Stimulated activated CD8-positive, alpha-beta memory T cell treated with anti-CD3 and anti-CD28 coated beads, Interleukin-7, amount 100 ng/mL, for 1 hour (primary cell): ENCODE measurements around the gene IQSEC1.

ENCODE experiments used
- DNase-seq, 2 donors: peaks; one replicate each; pipeline ENCODE4 v3.0.0-alpha.2; 2020; ENCODE audit warnings: low read depth in 2 of 2

The IQSEC1 gene

GRCh38 chr3:13073326-13074005, at the start of gene IQSEC1:
Gene IQSEC1 (minus strand): TSS chr3:13073429. CDS start chr3:13073014, 415 bp downstream.
- DNase-seq: peak; percentile 42 to 48

GRCh38 chr3:13122081-13123012, 49.1 kb upstream of the IQSEC1 start:
- no peak for DNase-seq

GRCh38 chr3:13121553-13122001, 48.3 kb upstream of the IQSEC1 start:
- no peak for DNase-seq

- no peak for DNase-seq
Observed at GRCh38 chr3:13120928-13121552, 47.8 kb upstream of the IQSEC1 start.

GRCh38 chr3:13120289-13120927, 47.2 kb upstream of the IQSEC1 start:
- no peak for DNase-seq

- no peak for DNase-seq
Observed at GRCh38 chr3:13119471-13120220, 46.4 kb upstream of the IQSEC1 start.

GRCh38 chr3:13116426-13116825, 43.2 kb upstream of the IQSEC1 start:
- DNase-seq: no peak

GRCh38 chr3:13115991-13116390, 42.8 kb upstream of the IQSEC1 start:
- no peak for DNase-seq

- DNase-seq: no peak
Observed at GRCh38 chr3:13115576-13115910, 42.3 kb upstream of the IQSEC1 start.

GRCh38 chr3:13114811-13115575, 41.8 kb upstream of the IQSEC1 start:
- DNase-seq: no peak

GRCh38 chr3:13113346-13114330, 40.4 kb upstream of the IQSEC1 start:
- no peak for DNase-seq

- no peak for DNase-seq
Observed at GRCh38 chr3:13112521-13113345, 39.5 kb upstream of the IQSEC1 start.

- DNase-seq: no peak
Observed at GRCh38 chr3:13111873-13112520, 38.8 kb upstream of the IQSEC1 start.

- no peak for DNase-seq
Observed at GRCh38 chr3:13111173-13111872, 38.1 kb upstream of the IQSEC1 start.

GRCh38 chr3:13110678-13111116, 37.5 kb upstream of the IQSEC1 start:
- DNase-seq: no peak

- no peak for DNase-seq
Observed at GRCh38 chr3:13109516-13109915, 36.3 kb upstream of the IQSEC1 start.

- no peak for DNase-seq
Observed at GRCh38 chr3:13108861-13109260, 35.6 kb upstream of the IQSEC1 start.
